ENCODE data around the gene RFLNA.

RFLNA gene

DNA sequence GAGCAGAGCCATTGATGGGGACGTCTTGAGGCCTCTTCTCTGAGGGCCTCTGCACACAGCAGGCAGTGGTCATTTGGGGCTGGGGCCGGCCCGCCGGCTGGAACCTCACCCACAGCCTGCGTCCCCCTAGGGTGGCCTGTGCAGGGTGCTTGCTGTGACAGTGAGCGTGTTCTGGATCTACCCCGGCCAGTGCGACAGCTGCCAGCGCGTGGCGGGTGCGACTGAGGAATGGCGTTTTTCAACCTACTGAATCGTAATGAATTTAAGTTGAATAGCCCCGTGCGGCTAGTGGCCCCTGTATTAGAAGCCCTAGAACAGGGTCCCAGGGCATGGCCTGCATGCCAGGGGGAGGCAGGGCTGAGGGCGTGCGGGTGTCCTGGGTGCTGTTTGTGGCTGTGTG is 13.8 kb downstream of the RFLNA start:
- Histone ChIP-seq H3K27ac (ENCODE audit: low read length) (no peak overlapping the region), H3K9ac (ENCODE audit: low read length) (no peak overlapping the region), H3K4me1 (ENCODE audit: low read length) (no peaks in the 10 kb centered on the region), H4K20me1 (ENCODE audit: insufficient read depth, low read length) (no peaks in the 10 kb centered on the region), H2AFZ (ENCODE audit: low read length) (no peak overlapping the region), H3K36me3 (replicated peaks; ENCODE audit: insufficient read depth, low read length) (no peaks in the 10 kb centered on the region), H3K4me3 (ENCODE audit: low read length) (no peak overlapping the region), H3K9me2 (replicated peaks; ENCODE audit: insufficient read depth, low read length) (no peaks in the 10 kb centered on the region), H3K4me2 (ENCODE audit: low read depth, low read length) (no peak overlapping the region), H3K27me3 (replicated peaks; ENCODE audit: insufficient read depth, low read length) (no peaks in the 10 kb centered on the region), H3K79me2 (ENCODE audit: low read length) (no peaks in the 10 kb centered on the region), H3F3A (ENCODE audit: insufficient read depth, low read length) (no peaks in the 10 kb centered on the region), H3K9me3 (replicated peaks; ENCODE audit: insufficient read depth, low read length) (no peaks in the 10 kb centered on the region)
- DNase-seq, result no peak
- TF ChIP-seq EZH2 (optimal IDR thresholded peaks at IDR 0.05; ENCODE audit: low read depth, low read length), result no peak

DNA sequence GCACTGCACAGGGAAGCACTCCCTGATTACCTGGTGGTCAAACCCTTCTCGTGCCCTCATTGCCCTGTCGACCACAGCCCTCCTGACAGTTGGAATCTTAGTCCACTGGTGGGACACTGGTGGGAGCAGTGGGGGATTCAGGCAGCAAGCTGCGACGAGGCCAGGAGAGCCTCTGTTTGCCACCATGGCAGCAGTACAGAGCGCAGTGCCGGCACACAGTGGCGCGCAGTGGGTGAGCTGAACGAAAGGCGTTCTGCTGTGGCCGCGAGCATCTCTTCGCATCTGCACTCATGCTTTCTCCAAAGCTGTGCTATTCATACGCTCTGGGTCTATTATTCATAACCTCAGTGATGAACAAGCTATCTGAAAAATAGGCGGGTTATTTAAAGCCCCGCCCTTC is 14.3 kb downstream of the RFLNA start:
- H3K9me3 ChIP-seq (replicated peaks; ENCODE audit: insufficient read depth, low read length), result no peaks in the 10 kb centered on the region
- H3K9ac ChIP-seq (ENCODE audit: low read length), result no peak overlapping the region
- H3K27ac ChIP-seq (ENCODE audit: low read length), result no peak overlapping the region
- H3K79me2 ChIP-seq (ENCODE audit: low read length), result no peaks in the 10 kb centered on the region
- H4K20me1 ChIP-seq (ENCODE audit: insufficient read depth, low read length), result no peaks in the 10 kb centered on the region
- H3F3A ChIP-seq (ENCODE audit: insufficient read depth, low read length), result no peaks in the 10 kb centered on the region
- H3K27me3 ChIP-seq (replicated peaks; ENCODE audit: insufficient read depth, low read length), result no peaks in the 10 kb centered on the region
- no peak for TF ChIP-seq EZH2phosphoT487 (IDR thresholded peaks at IDR 0.05; ENCODE audit: low read length)
- TF ChIP-seq EZH2 (optimal IDR thresholded peaks at IDR 0.05; ENCODE audit: low read depth, low read length), result no peak
- TF ChIP-seq, protein P1, sequence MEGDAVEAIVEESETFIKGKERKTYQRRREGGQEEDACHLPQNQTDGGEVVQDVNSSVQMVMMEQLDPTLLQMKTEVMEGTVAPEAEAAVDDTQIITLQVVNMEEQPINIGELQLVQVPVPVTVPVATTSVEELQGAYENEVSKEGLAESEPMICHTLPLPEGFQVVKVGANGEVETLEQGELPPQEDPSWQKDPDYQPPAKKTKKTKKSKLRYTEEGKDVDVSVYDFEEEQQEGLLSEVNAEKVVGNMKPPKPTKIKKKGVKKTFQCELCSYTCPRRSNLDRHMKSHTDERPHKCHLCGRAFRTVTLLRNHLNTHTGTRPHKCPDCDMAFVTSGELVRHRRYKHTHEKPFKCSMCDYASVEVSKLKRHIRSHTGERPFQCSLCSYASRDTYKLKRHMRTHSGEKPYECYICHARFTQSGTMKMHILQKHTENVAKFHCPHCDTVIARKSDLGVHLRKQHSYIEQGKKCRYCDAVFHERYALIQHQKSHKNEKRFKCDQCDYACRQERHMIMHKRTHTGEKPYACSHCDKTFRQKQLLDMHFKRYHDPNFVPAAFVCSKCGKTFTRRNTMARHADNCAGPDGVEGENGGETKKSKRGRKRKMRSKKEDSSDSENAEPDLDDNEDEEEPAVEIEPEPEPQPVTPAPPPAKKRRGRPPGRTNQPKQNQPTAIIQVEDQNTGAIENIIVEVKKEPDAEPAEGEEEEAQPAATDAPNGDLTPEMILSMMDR (IDR thresholded peaks at IDR 0.05; ENCODE audit: low read length), result no peak
- no peak overlapping the region for H3K4me2 ChIP-seq (ENCODE audit: low read depth, low read length)
- no peaks in the 10 kb centered on the region for H3K4me1 ChIP-seq (ENCODE audit: low read length)
- H2AFZ ChIP-seq (ENCODE audit: low read length), result no peak overlapping the region
- no peaks in the 10 kb centered on the region for H3K36me3 ChIP-seq (replicated peaks; ENCODE audit: insufficient read depth, low read length)
- no peak for DNase-seq
- H3K9me2 ChIP-seq (replicated peaks; ENCODE audit: insufficient read depth, low read length), result no peaks in the 10 kb centered on the region
- no peak overlapping the region for H3K4me3 ChIP-seq (ENCODE audit: low read length)

DNA sequence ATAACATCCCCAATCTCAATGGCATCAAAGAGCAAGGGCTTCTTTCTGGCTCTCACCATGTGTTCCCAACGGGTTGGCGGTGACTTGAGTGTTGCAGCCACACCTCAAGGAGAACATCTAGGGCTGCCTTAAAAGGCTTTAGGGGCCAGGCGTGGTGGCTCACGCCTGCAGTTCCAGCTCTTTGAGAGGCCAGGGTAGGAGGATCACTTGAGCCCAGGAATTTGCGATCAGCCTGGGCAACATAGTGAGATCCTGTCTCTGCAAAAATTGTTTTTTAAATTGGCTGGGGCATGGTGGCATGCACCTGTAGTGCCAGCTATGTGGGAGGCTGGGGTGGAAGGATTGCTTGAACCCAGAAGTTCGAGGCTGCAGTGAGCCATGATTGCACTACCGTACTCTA is 14.9 kb downstream of the RFLNA start:
- DNase-seq, result no peak
- Histone ChIP-seq H3K9ac (ENCODE audit: low read length) (no peak overlapping the region), H2AFZ (ENCODE audit: low read length) (no peak overlapping the region), H3K4me3 (ENCODE audit: low read length) (no peak overlapping the region), H3K27me3 (replicated peaks; ENCODE audit: insufficient read depth, low read length) (no peaks in the 10 kb centered on the region), H3K4me2 (ENCODE audit: low read depth, low read length) (no peak overlapping the region), H3K9me3 (replicated peaks; ENCODE audit: insufficient read depth, low read length) (no peaks in the 10 kb centered on the region), H3K9me2 (replicated peaks; ENCODE audit: insufficient read depth, low read length) (no peaks in the 10 kb centered on the region), H3K27ac (ENCODE audit: low read length) (no peak overlapping the region), H3K4me1 (ENCODE audit: low read length) (no peaks in the 10 kb centered on the region), H3K36me3 (replicated peaks; ENCODE audit: insufficient read depth, low read length) (no peaks in the 10 kb centered on the region), H3K79me2 (ENCODE audit: low read length) (no peaks in the 10 kb centered on the region), H3F3A (ENCODE audit: insufficient read depth, low read length) (no peaks in the 10 kb centered on the region), H4K20me1 (ENCODE audit: insufficient read depth, low read length) (no peaks in the 10 kb centered on the region)
- TF ChIP-seq EZH2phosphoT487 (IDR thresholded peaks at IDR 0.05; ENCODE audit: low read length) (no peak), EZH2 (optimal IDR thresholded peaks at IDR 0.05; ENCODE audit: low read depth, low read length) (no peak)
- TF ChIP-seq, protein P1 (IDR thresholded peaks at IDR 0.05; ENCODE audit: low read length), result no peak

DNA sequence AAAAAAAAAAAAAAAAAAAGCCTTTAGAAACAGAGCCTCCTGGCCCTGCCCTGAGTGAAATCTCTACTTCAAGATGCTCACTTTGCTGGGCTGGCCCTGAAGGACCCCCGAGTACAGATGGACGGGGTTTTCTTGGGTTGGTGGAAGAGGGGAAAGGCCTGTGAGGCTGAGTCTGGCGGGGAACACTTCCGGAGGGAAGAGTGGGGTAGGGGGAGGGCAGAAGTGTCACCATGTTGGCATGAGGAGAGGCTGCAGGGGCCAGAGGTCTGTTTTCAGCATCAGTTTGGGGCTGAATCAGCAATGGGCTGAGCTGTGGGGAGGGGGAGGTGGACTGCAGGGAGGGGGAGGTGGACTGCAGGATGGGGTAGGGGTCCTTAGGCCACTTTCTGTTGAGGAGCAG is 15.3 kb downstream of the RFLNA start:
- no peaks in the 10 kb centered on the region for H4K20me1 ChIP-seq (ENCODE audit: insufficient read depth, low read length)
- DNase-seq, result no peak
- H3F3A ChIP-seq (ENCODE audit: insufficient read depth, low read length), result no peaks in the 10 kb centered on the region
- no peaks in the 10 kb centered on the region for H3K27me3 ChIP-seq (replicated peaks; ENCODE audit: insufficient read depth, low read length)
- no peak overlapping the region for H3K9ac ChIP-seq (ENCODE audit: low read length)
- no peak overlapping the region for H2AFZ ChIP-seq (ENCODE audit: low read length)
- H3K79me2 ChIP-seq (ENCODE audit: low read length), result no peaks in the 10 kb centered on the region
- H3K4me2 ChIP-seq (ENCODE audit: low read depth, low read length), result no peak overlapping the region
- H3K27ac ChIP-seq (ENCODE audit: low read length), result no peak overlapping the region
- TF ChIP-seq EZH2phosphoT487 (IDR thresholded peaks at IDR 0.05; ENCODE audit: low read length) (no peak), EZH2 (optimal IDR thresholded peaks at IDR 0.05; ENCODE audit: low read depth, low read length) (no peak)
- TF ChIP-seq, protein P1 (IDR thresholded peaks at IDR 0.05; ENCODE audit: low read length), result no peak
- H3K4me1 ChIP-seq (ENCODE audit: low read length), result no peaks in the 10 kb centered on the region
- H3K9me2 ChIP-seq (replicated peaks; ENCODE audit: insufficient read depth, low read length), result no peaks in the 10 kb centered on the region
- H3K4me3 ChIP-seq (ENCODE audit: low read length), result no peak overlapping the region
- H3K36me3 ChIP-seq (replicated peaks; ENCODE audit: insufficient read depth, low read length), result no peaks in the 10 kb centered on the region
- no peaks in the 10 kb centered on the region for H3K9me3 ChIP-seq (replicated peaks; ENCODE audit: insufficient read depth, low read length)
